Hematopoietic multipotent progenitor cell treated with erythropoietin and hydrocortisone succinate and interleukin-3 and kit ligand, for 6 days (in vitro differentiated cells): ENCODE measurements around the gene KRT6A.
"Not testable (repeated sequence)": the region's sequence is repeated elsewhere in the genome, so short reads cannot be mapped to it uniquely, and the experiment has no call there.

Experiments used
- DNase-seq: peaks from one replicate; pipeline ENCODE4 v3.0.0-alpha.2; 2015

The KRT6A gene

GRCh38 chr12:52454411-52455201 lies 38.5 kb downstream of the KRT6A start:
- DNase-seq, result no peak

GRCh38 chr12:52452101-52452500 lies 41.0 kb downstream of the KRT6A start, which contains the start of gene KRT6B:
Gene KRT6B, minus strand, starts transcription at chr12:52452146. Its CDS starts 68 bp downstream, at chr12:52452078.
- no peak for DNase-seq

GRCh38 chr12:52448228-52448627 lies 44.8 kb downstream of the KRT6A start:
- no peak for DNase-seq

GRCh38 chr12:52447196-52447595 lies 45.9 kb downstream of the KRT6A start:
- DNase-seq, result not testable (repeated sequence)

- DNase-seq, result peak; percentile 59
These were observed 46.6 kb downstream of the KRT6A start for GRCh38 chr12:52446367-52447045.

GRCh38 chr12:52445876-52446275 lies 47.2 kb downstream of the KRT6A start:
- no peak for DNase-seq

GRCh38 chr12:52444647-52445595 lies 48.1 kb downstream of the KRT6A start:
- DNase-seq, result no peak

GRCh38 chr12:52443966-52444365 lies 49.1 kb downstream of the KRT6A start:
- no peak for DNase-seq

- DNase-seq, result no peak
These were observed 50.4 kb downstream of the KRT6A start for GRCh38 chr12:52442600-52443061.

- DNase-seq, result no peak
These were observed 51.6 kb downstream of the KRT6A start for GRCh38 chr12:52441320-52441911.

GRCh38 chr12:52440821-52441319 lies 52.2 kb downstream of the KRT6A start:
- DNase-seq, result no peak

- no peak for DNase-seq
These were observed 53.2 kb downstream of the KRT6A start for GRCh38 chr12:52439845-52440244.

GRCh38 chr12:52439420-52439819 lies 53.6 kb downstream of the KRT6A start:
- DNase-seq, result no peak

- DNase-seq, result no peak
These were observed 54.5 kb downstream of the KRT6A start for GRCh38 chr12:52438305-52439301.

- DNase-seq, result no peak
These were observed 55.5 kb downstream of the KRT6A start for GRCh38 chr12:52437508-52437907.
